Measurements from ENCODE around the gene PTPRA. TPM values are rescaled to one million over a fixed set of nuclear protein-coding genes. Genes with fewer than 3 reads are reported as not detected.

Gene PTPRA
- total and polyA plus RNA-seq, 2 of the 8 experiments (the other 6 are each of a cell fraction or from before 2014, with no cell fraction given) = 47.7 to 51.3 TPM

DNA sequence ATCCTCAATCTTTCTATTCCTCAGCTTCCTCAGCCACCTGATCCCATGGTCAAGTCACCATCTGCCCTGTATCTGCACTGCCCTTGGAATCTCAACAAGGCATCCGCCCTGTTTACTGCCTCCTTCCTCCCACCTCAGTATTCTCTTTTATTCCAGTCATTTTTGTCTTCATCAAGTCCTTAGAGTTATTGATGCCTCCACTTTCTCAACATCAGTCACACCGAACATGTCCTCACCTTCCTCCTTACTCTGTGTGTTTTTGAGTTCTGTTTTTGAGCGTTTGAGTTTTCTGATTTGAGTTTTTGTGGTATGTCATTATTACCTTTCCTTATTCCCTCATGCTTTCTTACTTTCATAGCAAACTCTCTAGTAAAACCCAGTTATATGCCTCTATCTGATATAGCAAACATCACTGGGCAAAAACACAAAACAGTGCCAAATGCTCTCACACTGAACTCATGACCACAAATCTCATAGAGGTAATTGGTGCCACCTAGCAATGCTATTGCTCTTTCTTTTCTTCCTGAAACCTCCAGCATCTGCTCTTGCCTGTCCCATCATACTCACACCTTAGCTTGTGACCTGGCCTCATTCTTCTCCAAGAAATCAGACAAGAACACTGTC is 158.4 kb downstream of the PTPRA start (continued):
- no peak for TF ChIP-seq EP300 (IDR thresholded peaks at IDR 0.05; ENCODE audit: borderline replicate concordance in 1 of 2, low read depth in 2 of 2, low read length in 2 of 2)
- no peak for TF ChIP-seq POLR2AphosphoS5 (IDR thresholded peaks at IDR 0.05; ENCODE audit: low read depth, low read length)
- no peak for TF ChIP-seq SIN3A (conservative IDR thresholded peaks at IDR 0.05 in 1 of 2, IDR thresholded peaks at IDR 0.05 in 1 of 2; ENCODE audit: low read depth in 1 of 2, low read length in 2 of 2)
- TF ChIP-seq CEBPB (IDR thresholded peaks at IDR 0.05; ENCODE audit: low read depth, low read length) = no peak
- TF ChIP-seq CHD7 (IDR thresholded peaks at IDR 0.05; ENCODE audit: insufficient replicate concordance, low read length) = no peak
